Pericardium fibroblast (primary cell): ENCODE results near the gene GIGYF2. TPM values are rescaled to one million over a fixed set of nuclear protein-coding genes. Genes with fewer than 3 reads are reported as not detected.

Experiments
- total RNA-seq: library from RNA; depleted of rRNA; stranded (reverse); fragments of >200 nt; gene quantifications from 2 replicates; pipeline ENCODE4 v1.2.3, GENCODE V29; 2015

Gene GIGYF2
- 27.7 and 44.5 TPM in 2 replicates for total RNA-seq

GRCh38 chr2:232697059-232697806 lies at the start of gene GIGYF2:
Gene GIGYF2 (plus strand): TSS chr2:232697331. CDS start chr2:232735198, 37,867 bp downstream.

GRCh38 chr2:232776435-232776834 lies 79.3 kb downstream of the GIGYF2 start, which contains the start of gene KCNJ13:
Gene KCNJ13 (minus strand): TSS chr2:232776565. CDS start chr2:232771362, 5,203 bp downstream.

GRCh38 chr2:232870018-232870765 lies 173.1 kb downstream of the GIGYF2 start, which contains the start of gene SNORC:
Gene SNORC (plus strand): TSS chr2:232870264. CDS start chr2:232870342, 78 bp downstream.

Other genes starting within 250 kb of the GIGYF2 start
- not detected in 2 replicates for gene ALPI, start 241.2 kb upstream of the GIGYF2 start, total RNA-seq
- gene ECEL1, start 209.5 kb upstream of the GIGYF2 start, total RNA-seq, result not detected in 2 replicates
- gene PRSS56, start 176.9 kb upstream of the GIGYF2 start, total RNA-seq, result not detected in 2 replicates
- gene CHRND, start 171.2 kb upstream of the GIGYF2 start, total RNA-seq, result 0.26 TPM in 1 of 2 replicates, not detected in the other
- gene CHRNG, start 157.6 kb upstream of the GIGYF2 start, total RNA-seq, result 0.77 TPM in 1 of 2 replicates, not detected in the other
- gene TIGD1, start 146.8 kb upstream of the GIGYF2 start, total RNA-seq, result 2.3 and 2.6 TPM in 2 replicates
- gene EIF4E2, start 146.6 kb upstream of the GIGYF2 start, total RNA-seq, result 43.6 and 83.4 TPM in 2 replicates
- gene EFHD1, start 63.7 kb upstream of the GIGYF2 start, total RNA-seq, result 0.26 and 1.1 TPM in 2 replicates
- gene KCNJ13, start 79.2 kb downstream of the GIGYF2 start, total RNA-seq, result not detected in 2 replicates
- 0.12 and 0.17 TPM in 2 replicates for gene SNORC, start 172.9 kb downstream of the GIGYF2 start, total RNA-seq